NCI-H345 (cell line): ENCODE results near the gene PHAX.
"Not testable (repeated sequence)": the region's sequence is repeated elsewhere in the genome, so short reads cannot be mapped to it uniquely, and the experiment has no call there.

ENCODE experiments used
- DNase-seq: peaks from one replicate; lab custom pipeline; 2025; lab: John Stamatoyannopoulos, UW

PHAX gene

GRCh38 chr5:126605525-126605924 lies 4.8 kb downstream of the PHAX start:
- DNase-seq: no peak

GRCh38 chr5:126610160-126610559 lies 9.4 kb downstream of the PHAX start:
- no peak for DNase-seq

GRCh38 chr5:126610616-126611015 lies 9.9 kb downstream of the PHAX start:
- DNase-seq: no peak

GRCh38 chr5:126613941-126614592 lies 13.3 kb downstream of the PHAX start:
- no peak for DNase-seq

- DNase-seq: no peak
Observed at GRCh38 chr5:126615286-126615685, 14.5 kb downstream of the PHAX start.

GRCh38 chr5:126617603-126618002 lies 16.9 kb downstream of the PHAX start:
- not testable (repeated sequence) for DNase-seq

GRCh38 chr5:126619781-126620180 lies 19.0 kb downstream of the PHAX start:
- DNase-seq: no peak

- no peak for DNase-seq
Observed at GRCh38 chr5:126624534-126624933, 23.8 kb downstream of the PHAX start.

GRCh38 chr5:126628102-126628501 lies 27.4 kb downstream of the PHAX start:
- no peak for DNase-seq

- no peak for DNase-seq
Observed at GRCh38 chr5:126631920-126632319, 31.2 kb downstream of the PHAX start.

- DNase-seq: no peak
Observed at GRCh38 chr5:126633552-126633951, 32.8 kb downstream of the PHAX start.

- no peak for DNase-seq
Observed at GRCh38 chr5:126635585-126635984, 34.8 kb downstream of the PHAX start.

- DNase-seq: no peak
Observed at GRCh38 chr5:126636956-126637355, 36.2 kb downstream of the PHAX start.

GRCh38 chr5:126640866-126641265 lies 40.1 kb downstream of the PHAX start:
- no peak for DNase-seq

GRCh38 chr5:126641387-126641786 lies 40.6 kb downstream of the PHAX start:
- DNase-seq: no peak

- DNase-seq: no peak
Observed at GRCh38 chr5:126645132-126645531, 44.4 kb downstream of the PHAX start.

GRCh38 chr5:126647071-126647470 lies 46.3 kb downstream of the PHAX start:
- DNase-seq: no peak

GRCh38 chr5:126648471-126648870 lies 47.7 kb downstream of the PHAX start:
- no peak for DNase-seq

- peak; percentile 41 for DNase-seq
Observed at GRCh38 chr5:126649057-126649456, 48.3 kb downstream of the PHAX start.

GRCh38 chr5:126649709-126650108 lies 49.0 kb downstream of the PHAX start:
- DNase-seq: not testable (repeated sequence)

GRCh38 chr5:126650463-126650862 lies 49.7 kb downstream of the PHAX start:
- DNase-seq: no peak

GRCh38 chr5:126651013-126651577 lies 50.3 kb downstream of the PHAX start:
- DNase-seq: no peak

- DNase-seq: peak; percentile 11
Observed at GRCh38 chr5:126656401-126657007, 55.8 kb downstream of the PHAX start.

- DNase-seq: no peak
Observed at GRCh38 chr5:126658561-126658960, 57.8 kb downstream of the PHAX start.
